ENCODE data around the gene PHKB.
A peak's percentile ranks its signal among the peaks of the same experiment; 100 is the strongest.

PHKB gene

GRCh38 chr16:47481698-47482374 lies 20.7 kb downstream of the PHKB start:
- TF ChIP-seq ZNF274 (IDR thresholded peaks at IDR 0.05; ENCODE audit: low read depth, low read length), result no peak
- no peak overlapping the region for H3K4me3 ChIP-seq (ENCODE audit: low read length)

- H3K4me3 ChIP-seq (ENCODE audit: low read length), result no peak overlapping the region
- no peak for TF ChIP-seq ZNF274 (IDR thresholded peaks at IDR 0.05; ENCODE audit: low read depth, low read length)
Observed at GRCh38 chr16:47483616-47484015, 22.5 kb downstream of the PHKB start.

GRCh38 chr16:47486856-47487255 lies 25.7 kb downstream of the PHKB start:
- TF ChIP-seq ZNF274 (IDR thresholded peaks at IDR 0.05; ENCODE audit: low read depth, low read length), result no peak
- no peak overlapping the region for H3K4me3 ChIP-seq (ENCODE audit: low read length)

- no peak overlapping the region for H3K4me3 ChIP-seq (ENCODE audit: low read length)
- TF ChIP-seq ZNF274 (IDR thresholded peaks at IDR 0.05; ENCODE audit: low read depth, low read length), result no peak
Observed at GRCh38 chr16:47488051-47488450, 26.9 kb downstream of the PHKB start.

GRCh38 chr16:47490471-47490870 lies 29.3 kb downstream of the PHKB start:
- no peak for TF ChIP-seq ZNF274 (IDR thresholded peaks at IDR 0.05; ENCODE audit: low read depth, low read length)
- H3K4me3 ChIP-seq (ENCODE audit: low read length), result no peak overlapping the region

- TF ChIP-seq ZNF274 (IDR thresholded peaks at IDR 0.05; ENCODE audit: low read depth, low read length), result no peak
- H3K4me3 ChIP-seq (ENCODE audit: low read length), result peak overlapping the region; percentile 59; the same call in 1 of the 2 replicates
Observed at GRCh38 chr16:47492036-47492427, 30.9 kb downstream of the PHKB start.

- H3K4me3 ChIP-seq (ENCODE audit: low read length), result peak overlapping the region; percentile 59
- no peak for TF ChIP-seq ZNF274 (IDR thresholded peaks at IDR 0.05; ENCODE audit: low read depth, low read length)
Observed at GRCh38 chr16:47492428-47493377, 31.6 kb downstream of the PHKB start.

- no peak for TF ChIP-seq ZNF274 (IDR thresholded peaks at IDR 0.05; ENCODE audit: low read depth, low read length)
- peak overlapping the region; percentile 72 for H3K4me3 ChIP-seq (ENCODE audit: low read length)
Observed at GRCh38 chr16:47493381-47494337, 32.5 kb downstream of the PHKB start.

- TF ChIP-seq ZNF274 (IDR thresholded peaks at IDR 0.05; ENCODE audit: low read depth, low read length), result no peak
- H3K4me3 ChIP-seq (ENCODE audit: low read length), result no peak overlapping the region
Observed at GRCh38 chr16:47499080-47499699, 38.1 kb downstream of the PHKB start.

GRCh38 chr16:47499700-47500264 lies 38.7 kb downstream of the PHKB start:
- H3K4me3 ChIP-seq (ENCODE audit: low read length), result no peak overlapping the region
- no peak for TF ChIP-seq ZNF274 (IDR thresholded peaks at IDR 0.05; ENCODE audit: low read depth, low read length)

- no peak overlapping the region for H3K4me3 ChIP-seq (ENCODE audit: low read length)
- TF ChIP-seq ZNF274 (IDR thresholded peaks at IDR 0.05; ENCODE audit: low read depth, low read length), result no peak
Observed at GRCh38 chr16:47503936-47504335, 42.8 kb downstream of the PHKB start.

GRCh38 chr16:47504599-47504998 lies 43.5 kb downstream of the PHKB start:
- TF ChIP-seq ZNF274 (IDR thresholded peaks at IDR 0.05; ENCODE audit: low read depth, low read length), result no peak

GRCh38 chr16:47506800-47507199 lies 45.7 kb downstream of the PHKB start:
- no peak for TF ChIP-seq ZNF274 (IDR thresholded peaks at IDR 0.05; ENCODE audit: low read depth, low read length)
- no peak overlapping the region for H3K4me3 ChIP-seq (ENCODE audit: low read length)

More at GRCh38 chr16:47504599-47504998, 43.5 kb downstream of the PHKB start:
- H3K4me3 ChIP-seq (ENCODE audit: low read length), result no peak overlapping the region

Data from GM08714 (cell line).